ELF-1 (cell line): ENCODE measurements around the gene MLF2.
"Not testable (repeated sequence)": the region's sequence is repeated elsewhere in the genome, so short reads cannot be mapped to it uniquely, and the experiment has no call there.

Source experiments
- DNase-seq: peaks from one replicate; pipeline ENCODE4 v3.0.0-alpha.2; 2016; ENCODE audit warnings: low read depth, low spot score

The MLF2 gene

DNA sequence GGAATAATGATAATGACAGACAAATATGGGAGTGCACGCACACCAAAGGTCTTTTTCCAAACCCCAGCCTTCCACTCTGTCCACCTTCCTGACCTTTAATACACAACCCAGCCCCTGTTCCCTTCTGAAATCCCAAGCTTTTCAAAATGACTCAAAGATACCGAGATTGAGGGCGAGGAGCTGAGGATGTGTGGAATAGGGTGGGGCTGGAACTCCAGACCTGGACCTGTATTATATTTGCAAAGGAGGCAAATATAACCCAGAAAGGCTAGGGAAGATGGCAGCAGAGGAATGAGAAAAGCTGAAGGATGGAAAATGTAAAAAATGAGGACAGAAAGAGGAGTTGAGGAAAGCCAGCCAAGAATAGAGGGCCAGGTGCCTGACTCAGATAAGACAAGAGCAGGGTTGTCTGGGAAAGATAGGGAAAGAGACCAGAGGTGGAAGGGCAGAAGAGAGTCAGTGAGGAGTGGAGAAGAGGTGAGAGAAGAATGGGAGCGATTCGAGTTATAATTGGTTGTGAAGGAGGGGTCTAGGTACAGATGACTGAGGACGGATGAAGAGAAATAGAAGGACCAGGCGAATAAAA is 12.2 kb upstream of the MLF2 start:
- peak; percentile 37 for DNase-seq

GRCh38 chr12:6764011-6764828 is 11.3 kb upstream of the MLF2 start:
- DNase-seq, result peak; percentile 99

GRCh38 chr12:6763380-6763779 is 10.4 kb upstream of the MLF2 start:
- DNase-seq, result no peak

- DNase-seq, result no peak
Observed at GRCh38 chr12:6759741-6760140, 6.8 kb upstream of the MLF2 start.

GRCh38 chr12:6758506-6759095 is 5.7 kb upstream of the MLF2 start:
- DNase-seq, result no peak

- no peak for DNase-seq
Observed at GRCh38 chr12:6757028-6757690, 4.2 kb upstream of the MLF2 start.

DNA sequence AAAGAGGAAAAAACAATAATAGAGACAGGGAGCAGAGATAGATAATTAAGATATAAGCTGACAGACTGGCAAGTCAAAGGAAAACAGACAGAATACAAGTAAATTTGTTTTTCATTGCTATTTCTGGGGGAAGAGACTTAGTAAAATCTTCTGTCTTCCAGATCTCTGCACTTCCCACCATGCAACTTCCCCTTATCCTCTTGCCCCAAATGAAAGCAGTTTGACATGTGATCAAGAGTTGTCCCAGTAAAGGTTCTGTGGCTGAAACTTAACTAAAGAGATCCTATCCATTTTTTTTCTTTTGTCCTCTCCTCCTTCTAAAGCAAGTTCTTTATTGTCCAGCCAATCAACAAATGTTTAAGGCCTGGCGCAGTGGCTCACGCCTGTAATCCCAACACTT is 1.5 kb upstream of the MLF2 start:
- no peak for DNase-seq

GRCh38 chr12:6753772-6754356 is 923 bp upstream of the MLF2 start:
- no peak for DNase-seq

DNA sequence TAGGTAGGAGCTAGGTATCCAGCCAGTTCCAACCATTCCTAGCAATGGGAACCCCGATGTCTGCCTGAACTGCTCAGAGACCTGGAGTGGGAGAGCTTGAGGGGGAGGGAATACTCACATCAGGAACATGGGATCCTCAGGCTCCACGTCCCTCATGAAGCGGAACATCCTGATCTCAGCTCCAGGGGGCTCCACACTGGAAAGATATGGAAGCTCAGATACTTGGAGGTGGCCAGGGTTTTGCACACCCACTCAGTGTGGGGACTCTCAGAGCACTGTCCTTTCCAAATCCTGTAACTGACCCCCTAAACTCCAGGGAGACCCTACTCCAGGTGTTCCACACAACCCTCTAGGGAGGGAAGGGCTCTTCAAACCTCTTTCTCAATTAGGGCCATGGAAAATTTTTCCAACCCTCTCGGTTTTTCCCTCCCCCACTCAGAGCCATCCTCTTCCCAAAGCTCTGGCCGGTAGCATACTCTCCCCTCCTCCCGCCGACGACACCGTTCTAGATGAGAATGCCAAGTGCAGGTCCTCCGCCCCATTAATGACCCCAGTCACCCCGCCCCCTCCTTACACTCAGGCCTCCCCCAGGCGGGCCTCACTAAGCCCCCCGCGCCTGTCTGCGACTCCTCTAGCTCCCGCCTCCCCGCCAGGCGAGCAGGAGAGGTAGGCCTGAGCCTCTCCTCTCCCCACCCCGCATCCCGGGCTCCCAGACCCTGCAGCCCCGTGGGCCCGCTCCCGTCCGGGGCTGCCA is 597 bp downstream of the MLF2 start:
- no peak for DNase-seq

DNA sequence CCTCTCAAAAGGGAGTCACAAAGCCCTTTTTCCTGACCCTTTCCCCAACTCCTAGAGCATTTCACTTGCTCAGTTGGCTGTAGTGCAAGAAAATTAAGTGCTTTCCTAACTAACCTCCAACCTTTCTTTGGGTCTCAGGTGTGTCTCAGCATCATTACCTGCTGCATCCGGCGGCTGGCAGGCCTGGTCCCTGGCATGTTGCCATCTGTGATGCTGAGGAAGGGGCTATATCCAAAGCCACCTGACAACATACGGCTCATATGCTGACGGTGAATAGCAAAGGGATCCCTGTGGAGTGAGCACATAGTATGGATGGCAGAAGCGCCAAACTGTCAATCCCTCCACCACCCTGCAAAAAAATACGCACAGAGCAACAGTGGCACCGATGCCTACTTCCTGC is 1.2 kb downstream of the MLF2 start:
- DNase-seq, result no peak

GRCh38 chr12:6750506-6750905 is 2.4 kb downstream of the MLF2 start:
- DNase-seq, result no peak

GRCh38 chr12:6748761-6749160 is 4.2 kb downstream of the MLF2 start:
- no peak for DNase-seq

- no peak for DNase-seq
Observed at GRCh38 chr12:6747216-6747615, 5.7 kb downstream of the MLF2 start.

GRCh38 chr12:6745741-6746525 is 7.0 kb downstream of the MLF2 start:
- no peak for DNase-seq

DNA sequence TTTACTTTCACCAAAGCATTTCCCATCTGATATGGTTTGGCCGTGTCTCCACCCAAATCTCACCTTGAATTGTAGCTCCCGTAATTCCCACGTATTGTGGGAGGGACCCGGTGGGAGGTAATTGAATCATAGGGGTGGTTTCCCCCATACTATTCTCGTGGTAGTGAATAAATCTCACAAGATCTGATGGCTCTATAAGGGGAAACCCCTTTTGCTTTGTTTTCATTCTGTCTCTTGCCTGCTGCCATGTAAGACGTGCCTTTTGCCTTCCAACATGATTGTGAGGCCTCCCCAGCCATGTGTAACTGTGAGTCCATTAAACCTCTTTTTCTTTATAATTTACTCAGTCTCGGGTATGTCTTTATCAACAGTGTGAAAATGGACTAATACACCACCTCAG is 9.6 kb downstream of the MLF2 start:
- DNase-seq, result not testable (repeated sequence)

DNA sequence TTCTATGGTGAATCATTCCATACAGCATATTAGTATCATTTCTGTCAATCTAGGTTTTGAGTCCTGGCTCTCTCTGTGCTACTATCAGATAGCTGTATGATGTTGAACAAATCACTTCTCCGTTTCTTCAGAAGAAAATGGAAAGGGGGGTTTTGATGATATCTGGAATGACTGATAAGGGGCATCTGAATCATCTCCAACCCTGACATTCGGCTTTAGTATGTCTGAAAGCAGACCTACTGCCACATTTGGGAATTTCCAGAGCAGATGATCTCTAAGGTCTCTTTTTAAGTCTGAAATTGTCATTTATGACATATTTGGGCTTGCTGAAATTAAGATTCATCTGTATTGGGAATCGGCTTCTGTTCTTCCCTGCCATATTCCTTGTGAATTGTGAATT is 10.1 kb downstream of the MLF2 start:
- DNase-seq, result no peak

GRCh38 chr12:6742080-6742479 is 10.9 kb downstream of the MLF2 start:
- not testable (repeated sequence) for DNase-seq

DNA sequence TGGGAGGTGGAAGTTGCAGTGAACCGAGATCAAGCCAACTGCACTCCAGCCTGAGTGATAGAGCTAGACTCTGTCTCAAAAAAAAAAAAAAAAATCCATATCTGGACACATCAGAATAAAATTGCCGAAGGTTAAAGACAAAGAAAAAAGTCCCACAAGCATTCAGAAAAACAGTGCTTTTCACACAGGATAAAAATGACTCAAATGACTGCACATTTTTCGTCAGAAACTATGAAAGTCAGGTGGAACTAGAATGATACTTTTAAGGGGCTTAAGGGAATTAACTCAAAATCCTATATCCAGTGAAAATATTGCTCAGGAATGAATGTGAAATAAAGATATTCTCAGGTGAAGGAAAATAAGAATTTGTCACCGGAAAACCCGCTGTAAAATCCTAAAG is 16.2 kb downstream of the MLF2 start:
- DNase-seq, result no peak

- peak; percentile 70 for DNase-seq
Observed at GRCh38 chr12:6735448-6736191, 17.3 kb downstream of the MLF2 start.
